ENCODE measurements around the gene DUSP23. TPM values are rescaled to one million over a fixed set of nuclear protein-coding genes. Genes with fewer than 3 reads are reported as not detected.

The DUSP23 gene
- total RNA-seq, 1 experiment from 2014 or later: 20.4 TPM

GRCh38 chr1:159800177-159800930, 19.6 kb downstream of the DUSP23 start:
- BruUV-seq (replicated peaks): no TSS peak
- DNase-seq (peak; percentile 19), ATAC-seq (no peak)
- no peaks in the 10 kb centered on the region for H3K36me3 ChIP-seq (ENCODE audit: low read depth, low read length)
- 0 out of 2 replicates have a peak overlapping the region, but pooled peaks have one; percentile 24 for H2AFZ ChIP-seq (ENCODE audit: low read length)
- no peak overlapping the region for H3K9ac ChIP-seq (ENCODE audit: low read length)
- H3K4me2 ChIP-seq (ENCODE audit: low read length): no peak overlapping the region
- intact Hi-C loops (cut with micrococcal nuclease): no loop called here
- H4K20me1 ChIP-seq (ENCODE audit: low read length): no peaks in the 10 kb centered on the region
- no peak overlapping the region for H3K4me3 ChIP-seq (ENCODE audit: low read length)
- POLR2A ChIA-PET (ENCODE audit: unreplicated experiment): no interaction called here
- peaks cover 12% of the 10 kb centered on the region for H3K4me1 ChIP-seq (ENCODE audit: insufficient read depth, low read length)
- no peaks in the 10 kb centered on the region for H3F3A ChIP-seq (ENCODE audit: low read length, unreplicated experiment)
- H3K27me3 ChIP-seq (ENCODE audit: low read length): peaks cover 23% of the 10 kb centered on the region
- CTCF ChIA-PET: interaction anchor here (2.8 to 2.9 kb wide), 2 partner anchors 91 to 207 kb away, joined by 34 to 105 read pairs; no protein-coding TSS in a partner anchor
- H3K9me2 ChIP-seq (replicated peaks; ENCODE audit: low read length): no peaks in the 10 kb centered on the region
- H3K79me2 ChIP-seq (ENCODE audit: low read length): no peaks in the 10 kb centered on the region
- H3K9me3 ChIP-seq (ENCODE audit: low read length): no peaks in the 10 kb centered on the region
- TF ChIP-seq EZH2 (IDR thresholded peaks at IDR 0.05; ENCODE audit: low read length, unreplicated experiment): no peak
- no peak for TF ChIP-seq EZH2phosphoT487 (IDR thresholded peaks at IDR 0.05; ENCODE audit: borderline replicate concordance, low read length)
- no peak for TF ChIP-seq CTCF (conservative IDR thresholded peaks at IDR 0.05; ENCODE audit: low read depth, low read length)
- H3K27ac ChIP-seq (ENCODE audit: low read length): no peak overlapping the region

DNA sequence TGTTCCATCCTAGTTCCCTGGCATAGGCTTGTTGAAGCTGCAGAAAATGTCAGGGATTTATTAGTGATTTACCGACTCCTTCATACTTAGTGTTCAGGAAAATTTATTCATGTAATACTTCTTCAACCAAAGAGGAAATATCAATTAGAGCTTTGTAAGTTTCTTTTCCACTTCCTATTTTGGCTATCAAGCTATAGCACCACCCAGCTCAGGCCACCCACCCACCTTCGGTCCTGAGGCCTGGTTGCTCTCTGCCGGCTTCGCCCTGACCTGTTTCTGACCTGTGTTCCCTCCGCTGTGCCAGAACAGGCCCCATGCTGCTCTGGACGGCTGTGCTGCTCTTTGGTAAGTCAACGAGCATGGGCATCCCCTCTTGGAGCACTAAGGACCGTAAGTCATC, 21.3 kb downstream of the DUSP23 start, which contains the start of gene FCRL6:
Gene FCRL6, plus strand, starts transcription at position 250 of the 400 bp plus-strand sequence. Its CDS starts 65 bp downstream, at position 315.
- POLR2A ChIA-PET (ENCODE audit: unreplicated experiment): no interaction called here
- Histone ChIP-seq H3K27ac (ENCODE audit: low read length) (no peak within 1 kb of the TSS), H2AFZ (ENCODE audit: low read length) (no peak within 1 kb of the TSS), H3K4me2 (ENCODE audit: low read length) (no peak within 1 kb of the TSS), H3K4me3 (ENCODE audit: low read length) (no peak within 1 kb of the TSS), H3K9ac (ENCODE audit: low read length) (no peak within 1 kb of the TSS), H3K79me2 (ENCODE audit: low read length) (no peaks in the 10 kb centered on the region), H3K27me3 (ENCODE audit: low read length) (peaks cover 6% of the 10 kb centered on the region; the same call in 1 of the 2 replicates), H3F3A (ENCODE audit: low read length, unreplicated experiment) (no peaks in the 10 kb centered on the region), H3K36me3 (ENCODE audit: low read depth, low read length) (no peaks in the 10 kb centered on the region), H3K9me3 (ENCODE audit: low read length) (no peaks in the 10 kb centered on the region), H3K4me1 (ENCODE audit: insufficient read depth, low read length) (peaks cover 16% of the 10 kb centered on the region), H4K20me1 (ENCODE audit: low read length) (no peaks in the 10 kb centered on the region), H3K9me2 (replicated peaks; ENCODE audit: low read length) (no peaks in the 10 kb centered on the region)
- no peak for ATAC-seq
- CTCF ChIA-PET: no interaction called here
- intact Hi-C loops (cut with micrococcal nuclease): no loop called here
- TF ChIP-seq EZH2 (IDR thresholded peaks at IDR 0.05; ENCODE audit: low read length, unreplicated experiment): no peak
- no peak for TF ChIP-seq EZH2phosphoT487 (IDR thresholded peaks at IDR 0.05; ENCODE audit: borderline replicate concordance, low read length)
- TF ChIP-seq CTCF (conservative IDR thresholded peaks at IDR 0.05; ENCODE audit: low read depth, low read length): no peak
- BruUV-seq (replicated peaks): no TSS peak
- DNase-seq: no peak

Measured in PC-3 (cell line).